Erythroblast (primary cell): Measurements from ENCODE around the gene ZNF500.

Experiments used
- GATA1 ChIP-seq: IDR thresholded peaks from 2 replicates; pipeline ENCODE4 v1.6.1; 2011; ENCODE audit warnings: low read depth, mild to moderate bottlenecking, control low read depth, low read length, moderate library complexity
- POLR2A ChIP-seq: IDR thresholded peaks from 2 replicates; pipeline ENCODE4 v1.6.1; 2011; ENCODE audit warnings: mild to moderate bottlenecking, low read length

- no peak for TF ChIP-seq POLR2A
- TF ChIP-seq GATA1 = no peak
Measured at GRCh38 chr16:4746215-4746614, 20.7 kb downstream of the ZNF500 start.
